ENCODE results near the gene SUMO2. TPM values are rescaled to one million over a fixed set of nuclear protein-coding genes. Genes with fewer than 3 reads are reported as not detected.
"Not testable (repeated sequence)": the region's sequence is repeated elsewhere in the genome, so short reads cannot be mapped to it uniquely, and the experiment has no call there.

Gene SUMO2
- total and polyA plus RNA-seq, 9 of the 15 experiments (the other 6 are each of a cell fraction or from before 2014, with no cell fraction given): 157 to 733 (median 419) TPM

DNA sequence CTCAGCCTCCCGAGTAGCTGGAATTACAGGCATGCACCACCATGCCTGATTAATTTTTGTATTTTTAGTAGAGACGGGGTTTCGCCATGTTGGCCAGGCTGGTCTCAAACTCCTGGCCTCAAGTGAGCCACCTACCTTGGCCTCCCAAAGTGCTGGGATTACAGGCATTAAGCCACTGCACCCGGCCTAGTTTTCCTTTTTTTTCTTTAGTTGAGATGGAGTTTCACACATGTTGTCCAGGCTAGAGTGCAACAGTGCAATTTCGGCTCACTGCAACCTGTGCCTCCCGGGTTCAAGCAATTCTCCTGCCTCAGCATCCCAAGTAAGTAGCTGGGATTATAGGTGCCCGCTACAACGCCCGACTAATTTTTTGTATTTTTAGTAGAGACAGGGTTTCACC is 45.0 kb downstream of the SUMO2 start:
- H2AFZ ChIP-seq (ENCODE audit: low read depth, low read length); FAIRE-seq; CTCF ChIA-PET (ENCODE audit: low intra/inter-chr PET ratio); in situ Hi-C loops (cut with MboI); H3K79me2 ChIP-seq (ENCODE audit: control insufficient read depth, insufficient read depth, low read length); H3K4me2 ChIP-seq (ENCODE audit: insufficient read depth, low read length); H3K4me1 ChIP-seq (replicated peaks in 1 of 2; ENCODE audit: control insufficient read depth in 2 of 2, insufficient read depth in 2 of 2, low read length in 2 of 2); H3K27ac ChIP-seq (ENCODE audit: extremely low read depth, low read depth, low read length); H3K27me3 ChIP-seq (ENCODE audit: control insufficient read depth in 2 of 2, insufficient read depth in 2 of 2, low read length in 2 of 2); H3K4me3 ChIP-seq; H3K9me3 ChIP-seq (replicated peaks; ENCODE audit: control insufficient read depth, insufficient read depth, low read depth, low read length); BruUV-seq (replicated peaks); H4K20me1 ChIP-seq (replicated peaks; ENCODE audit: control insufficient read depth, insufficient read depth, low read length); DNase-seq (ENCODE audit: extremely low read depth in 1 of 4, low spot score in 3 of 4); ATAC-seq; H3K9ac ChIP-seq (ENCODE audit: insufficient read depth in 1 of 2, low read depth in 2 of 2, low read length in 2 of 2); H3K9me1 ChIP-seq (ENCODE audit: control insufficient read depth, insufficient read depth, low read length); intact Hi-C loops (cut with micrococcal nuclease): not testable (repeated sequence)
- POLR2A ChIA-PET: interaction anchor here (0.6 to 6.3 kb wide), 11 partner anchors 8 to 268 kb away, joined by 3 to 58 read pairs (median 3); partner anchors contain the start of genes JPT1 and NUP85
- peak; percentile 22; the same call in 1 of the 2 replicates for TF ChIP-seq SUPT5H (IDR thresholded peaks at IDR 0.05)
- peaks cover 74% of the 10 kb centered on the region for H3K36me3 ChIP-seq (ENCODE audit: control insufficient read depth, insufficient read depth, low read length)
- WGBS (ENCODE audit: insufficient coverage, low coverage, missing lambda C conversion rate): 97% methylated on average over 8 of the region's 9 CpGs

DNA sequence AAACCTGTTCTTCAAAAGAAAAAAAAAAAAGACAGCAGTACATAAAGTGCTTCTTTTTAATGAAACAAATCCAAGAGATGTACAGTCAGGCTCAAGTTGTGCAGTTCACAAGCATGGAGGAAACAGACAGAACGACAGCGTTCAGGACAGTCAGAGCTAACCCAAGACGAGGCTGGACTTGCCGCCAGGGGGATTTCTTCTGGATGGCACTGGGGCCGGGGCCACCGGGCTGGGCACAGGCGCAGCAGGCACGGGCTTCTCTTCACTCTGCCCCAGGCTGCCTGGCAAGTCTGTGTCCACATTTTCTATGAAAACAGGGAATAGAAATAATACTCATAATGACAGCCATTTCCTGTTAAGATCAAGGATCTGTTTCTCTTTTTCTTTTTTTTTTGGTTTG is 46.8 kb downstream of the SUMO2 start:
- intact Hi-C loops (cut with micrococcal nuclease) (no loop called here), in situ Hi-C loops (cut with MboI) (no loop called here)
- no peaks in the 10 kb centered on the region for H3K27me3 ChIP-seq (ENCODE audit: control insufficient read depth in 2 of 2, insufficient read depth in 2 of 2, low read length in 2 of 2)
- no peak for FAIRE-seq
- no peaks in the 10 kb centered on the region for H4K20me1 ChIP-seq (replicated peaks; ENCODE audit: control insufficient read depth, insufficient read depth, low read length)
- H2AFZ ChIP-seq (ENCODE audit: low read depth, low read length): no peak overlapping the region
- ATAC-seq: no peak
- ChIA-PET CTCF (ENCODE audit: low intra/inter-chr PET ratio) (no interaction called here), POLR2A (interaction anchor here (0.7 to 6.3 kb wide), 5 partner anchors 10 to 124 kb away, joined by 3 to 58 read pairs (median 5); no protein-coding TSS in a partner anchor)
- H3K4me2 ChIP-seq (ENCODE audit: insufficient read depth, low read length): no peak overlapping the region
- BruUV-seq (replicated peaks): no TSS peak
- DNase-seq (ENCODE audit: extremely low read depth in 1 of 4, low spot score in 3 of 4): no peak
- 94% methylated on average over 7 of the region's 8 CpGs for WGBS (ENCODE audit: insufficient coverage, low coverage, missing lambda C conversion rate)
- H3K4me1 ChIP-seq (replicated peaks in 1 of 2; ENCODE audit: control insufficient read depth in 2 of 2, insufficient read depth in 2 of 2, low read length in 2 of 2): peaks cover 8 to 19% of the 10 kb centered on the region in 2 experiments; a peak in 4 of 5 replicates
- no peak overlapping the region; the same call in 2 of the 3 replicates for H3K27ac ChIP-seq (ENCODE audit: extremely low read depth, low read depth, low read length)
- TF ChIP-seq POLR2G (IDR thresholded peaks at IDR 0.05; ENCODE audit: low read depth, low read length): peak; percentile 46; the same call in 1 of the 2 replicates
- TF ChIP-seq, protein P1, sequence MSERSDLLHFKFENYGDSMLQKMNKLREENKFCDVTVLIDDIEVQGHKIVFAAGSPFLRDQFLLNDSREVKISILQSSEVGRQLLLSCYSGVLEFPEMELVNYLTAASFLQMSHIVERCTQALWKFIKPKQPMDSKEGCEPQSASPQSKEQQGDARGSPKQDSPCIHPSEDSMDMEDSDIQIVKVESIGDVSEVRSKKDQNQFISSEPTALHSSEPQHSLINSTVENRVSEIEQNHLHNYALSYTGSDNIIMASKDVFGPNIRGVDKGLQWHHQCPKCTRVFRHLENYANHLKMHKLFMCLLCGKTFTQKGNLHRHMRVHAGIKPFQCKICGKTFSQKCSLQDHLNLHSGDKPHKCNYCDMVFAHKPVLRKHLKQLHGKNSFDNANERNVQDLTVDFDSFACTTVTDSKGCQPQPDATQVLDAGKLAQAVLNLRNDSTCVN (CRISPR knock-in tag; IDR thresholded peaks at IDR 0.05): no peak
- TF ChIP-seq ZSCAN32 (CRISPR knock-in tag; IDR thresholded peaks at IDR 0.05): no peak
- TF ChIP-seq MED1 (CRISPR knock-in tag; IDR thresholded peaks at IDR 0.05; ENCODE audit: borderline replicate concordance): no peak
- H3K9ac ChIP-seq (ENCODE audit: insufficient read depth in 1 of 2, low read depth in 2 of 2, low read length in 2 of 2): peak overlapping the region in 1 of 2 experiments; percentile 81; a peak in 1 of 4 replicates
- H3K36me3 ChIP-seq (ENCODE audit: control insufficient read depth, insufficient read depth, low read length): peaks cover 58% of the 10 kb centered on the region
- no peaks in the 10 kb centered on the region for H3K9me3 ChIP-seq (replicated peaks; ENCODE audit: control insufficient read depth, insufficient read depth, low read depth, low read length)
- H3K4me3 ChIP-seq: no peak overlapping the region
- H3K79me2 ChIP-seq (ENCODE audit: control insufficient read depth, insufficient read depth, low read length): peaks cover 9% of the 10 kb centered on the region
- H3K9me1 ChIP-seq (ENCODE audit: control insufficient read depth, insufficient read depth, low read length): no peaks in the 10 kb centered on the region

Data from K562 (cell line).